Common myeloid progenitor, CD34-positive (primary cell): ENCODE measurements around the gene PTPRZ1.

ENCODE experiments used
- CTCF ChIA-PET: fragments of 350-600 bp; sonication (Branson Sonifier 250); formaldehyde crosslinking; loops from one replicate; lab custom pipeline; 2021; ENCODE audit warnings: antibody characterized with exemption; lab: Charles Lee
- POLR2A ChIA-PET: fragments of 350-600 bp; sonication (Branson Sonifier 250); formaldehyde crosslinking; loops from one replicate; lab custom pipeline; 2021; ENCODE audit warnings: antibody characterized with exemption; lab: Charles Lee
- DNase-seq, 3 donors: peaks; one replicate each; pipeline versions ENCODE4 v3.0.0 to v3.0.0-alpha.2; 2013
- H3K27ac ChIP-seq, 2 experiments: 1 replicate in 1 of 2; 2 replicates in 1 of 2; pipeline ENCODE4 v1.7.0; 2013; ENCODE audit warnings: inconsistent platforms in 2 of 2, low read length in 2 of 2, mild to moderate bottlenecking in 2 of 2, low read depth in 1 of 2, moderate library complexity in 1 of 2; ENCODE audit not compliant: severe bottlenecking in 2 of 2, insufficient read depth in 1 of 2, poor library complexity in 1 of 2
- H3K27me3 ChIP-seq, 5 experiments: replicated peaks in 2 of 5; 1 replicate in 3 of 5; 2 replicates in 2 of 5; pipeline versions ENCODE4 v1.6.1 to v1.7.0; 2013; ENCODE audit warnings: low read length in 4 of 5, mild to moderate bottlenecking in 2 of 5, moderate library complexity in 2 of 5, inconsistent platforms in 1 of 5; ENCODE audit not compliant: insufficient read depth in 5 of 5, control insufficient read depth in 4 of 5
- H3K36me3 ChIP-seq, 4 experiments: 1 replicate in 2 of 4; 2 replicates in 2 of 4; pipeline versions ENCODE4 v1.6.1 to v1.7.0; 2013; ENCODE audit warnings: low read length in 3 of 4, control low read depth in 1 of 4, mild to moderate bottlenecking in 1 of 4; ENCODE audit not compliant: control insufficient read depth in 4 of 4, insufficient read depth in 4 of 4
- H3K4me1 ChIP-seq, 4 experiments: 1 replicate in 3 of 4; 2 replicates in 1 of 4; pipeline versions ENCODE4 v1.6.1 to v1.7.1; 2013; ENCODE audit warnings: low read length in 3 of 4, mild to moderate bottlenecking in 3 of 4, control low read depth in 1 of 4, inconsistent platforms in 1 of 4, moderate library complexity in 1 of 4; ENCODE audit not compliant: control insufficient read depth in 4 of 4, insufficient read depth in 4 of 4; ENCODE audit errors: control extremely low read depth in 1 of 4
- H3K4me3 ChIP-seq, 7 experiments: 1 replicate in 4 of 7; 2 replicates in 3 of 7; pipeline versions ENCODE4 v1.5.1 to v1.7.0; 2013; ENCODE audit warnings: mild to moderate bottlenecking in 7 of 7, low read length in 6 of 7, moderate library complexity in 6 of 7, inconsistent platforms in 2 of 7, low read depth in 2 of 7, control low read depth in 1 of 7; ENCODE audit not compliant: insufficient read depth in 4 of 7, control insufficient read depth in 1 of 7; ENCODE audit errors: extremely low read depth in 1 of 7
- H3K9me3 ChIP-seq, 5 experiments: 1 replicate in 4 of 5; 2 replicates in 1 of 5; pipeline versions ENCODE4 v1.6.1 to v1.7.1; 2013; ENCODE audit warnings: low read length in 4 of 5, mild to moderate bottlenecking in 2 of 5, inconsistent platforms in 1 of 5, low read depth in 1 of 5, moderate library complexity in 1 of 5; ENCODE audit not compliant: control insufficient read depth in 4 of 5, insufficient read depth in 2 of 5; ENCODE audit errors: control extremely low read depth in 1 of 5
- WGBS: methylation state at CpG from one replicate; pipeline ENCODE4 v1.1.5; 2013; ENCODE audit not compliant: insufficient coverage; 5-methylcytosine and 5-hydroxymethylcytosine counted together

PTPRZ1 gene

DNA sequence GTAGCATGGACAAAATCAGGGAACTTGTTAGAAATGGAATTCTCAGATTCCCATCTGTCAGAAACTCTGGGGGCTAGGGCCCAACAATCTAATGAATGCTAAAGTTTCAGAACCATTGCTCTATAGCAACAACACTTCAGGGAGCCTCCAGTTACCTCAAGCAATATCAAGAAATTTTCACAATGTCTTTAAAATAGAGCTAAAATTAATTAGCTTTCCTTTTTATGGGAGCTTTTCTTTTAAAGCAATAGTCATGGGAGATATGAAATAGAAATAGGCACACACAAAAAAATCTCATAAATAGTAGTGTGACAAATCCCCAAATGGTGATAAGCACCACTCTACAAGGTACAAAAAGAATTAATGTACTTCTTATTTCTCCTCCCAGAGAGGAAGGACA is 190.2 kb downstream of the PTPRZ1 start:
- no peak overlapping the region for H3K27ac ChIP-seq
- H3K27me3 ChIP-seq, result no peaks in the 10 kb centered on the region
- no peak for DNase-seq
- no peak overlapping the region for H3K4me3 ChIP-seq
- no peaks in the 10 kb centered on the region for H3K9me3 ChIP-seq
- H3K36me3 ChIP-seq, result no peaks in the 10 kb centered on the region
- ChIA-PET CTCF (no interaction called here), POLR2A (no interaction called here)
- H3K4me1 ChIP-seq, result no peaks in the 10 kb centered on the region

DNA sequence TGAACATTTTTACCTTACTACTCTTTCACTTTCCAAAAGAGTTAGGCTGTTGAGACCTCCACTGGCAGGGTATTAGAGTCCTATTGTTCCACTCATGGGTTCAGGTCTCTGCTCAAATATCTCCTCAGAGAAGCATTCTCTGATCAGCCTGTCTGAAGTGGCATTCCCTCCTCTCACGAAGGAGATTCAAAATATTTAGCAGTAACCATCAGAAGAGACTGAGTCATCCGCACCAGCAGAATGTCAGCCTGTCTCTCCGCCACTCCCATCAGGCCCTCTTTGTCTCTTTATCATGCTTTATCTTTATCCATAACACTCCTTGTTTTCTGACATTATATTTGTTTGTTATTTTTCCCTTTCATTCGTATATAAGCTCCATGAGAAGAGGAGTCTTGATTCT is 192.0 kb downstream of the PTPRZ1 start:
- Histone ChIP-seq H3K9me3 (no peaks in the 10 kb centered on the region), H3K27ac (no peak overlapping the region), H3K27me3 (no peaks in the 10 kb centered on the region), H3K36me3 (no peaks in the 10 kb centered on the region), H3K4me3 (no peak overlapping the region), H3K4me1 (no peaks in the 10 kb centered on the region)
- 94% methylated on average over 2 of the region's 4 CpGs for WGBS
- DNase-seq, result no peak
- POLR2A ChIA-PET, result no interaction called here
- CTCF ChIA-PET, result interaction anchor here (0.6 kb wide), 1 partner anchor 46 kb away, joined by 3 read pairs; no protein-coding TSS in a partner anchor

DNA sequence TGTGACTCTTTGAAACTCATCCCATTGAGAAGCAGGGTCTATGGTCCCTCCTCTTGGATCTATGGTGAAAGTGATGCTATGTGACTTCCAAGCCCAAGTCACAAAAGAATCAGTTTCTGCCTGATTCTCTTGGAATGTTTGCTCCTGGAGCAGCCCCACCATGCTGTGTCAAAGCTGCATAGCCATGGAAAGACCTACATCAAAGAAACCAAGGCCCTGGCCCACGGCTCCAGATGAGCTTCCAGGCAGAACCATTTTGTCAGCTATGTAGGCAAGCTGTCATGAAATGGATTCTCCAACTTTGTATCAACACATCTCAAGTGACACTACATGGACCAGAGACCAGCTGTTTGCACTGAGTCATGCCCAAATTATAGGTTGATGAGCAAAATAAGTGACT is 194.1 kb downstream of the PTPRZ1 start:
- no peak for DNase-seq
- Histone ChIP-seq H3K9me3 (no peaks in the 10 kb centered on the region), H3K36me3 (no peaks in the 10 kb centered on the region), H3K27ac (no peak overlapping the region), H3K27me3 (no peaks in the 10 kb centered on the region), H3K4me3 (no peak overlapping the region), H3K4me1 (no peaks in the 10 kb centered on the region)
- ChIA-PET CTCF (no interaction called here), POLR2A (no interaction called here)
- WGBS, result 70% methylated on average over 1 of the region's 1 CpG

DNA sequence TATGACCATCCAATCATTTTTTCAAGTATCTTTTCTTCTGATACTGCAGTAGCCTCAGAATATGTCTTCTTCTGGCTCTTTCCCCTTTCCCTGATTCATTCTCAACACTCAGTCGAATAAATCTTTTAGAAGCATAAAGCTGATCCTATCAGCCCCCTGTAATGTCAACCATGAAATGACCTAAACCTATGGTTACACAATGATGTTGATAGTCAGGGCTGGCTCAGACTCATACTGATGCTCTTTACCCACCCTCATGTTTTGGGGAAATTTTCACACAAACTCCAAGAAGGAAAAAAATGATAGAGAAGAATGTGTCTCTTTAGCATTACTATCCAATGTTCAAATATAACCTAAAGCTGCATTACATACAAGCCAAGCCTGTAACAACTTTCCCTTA is 195.1 kb downstream of the PTPRZ1 start:
- CTCF ChIA-PET, result no interaction called here
- no peak for DNase-seq
- H3K36me3 ChIP-seq, result no peaks in the 10 kb centered on the region
- no CpG with 5 or more reads among the region's 1 CpG for WGBS
- H3K27ac ChIP-seq, result no peak overlapping the region
- no peak overlapping the region for H3K4me3 ChIP-seq
- no peaks in the 10 kb centered on the region for H3K9me3 ChIP-seq
- POLR2A ChIA-PET, result no interaction called here
- no peaks in the 10 kb centered on the region for H3K4me1 ChIP-seq
- H3K27me3 ChIP-seq, result no peaks in the 10 kb centered on the region

DNA sequence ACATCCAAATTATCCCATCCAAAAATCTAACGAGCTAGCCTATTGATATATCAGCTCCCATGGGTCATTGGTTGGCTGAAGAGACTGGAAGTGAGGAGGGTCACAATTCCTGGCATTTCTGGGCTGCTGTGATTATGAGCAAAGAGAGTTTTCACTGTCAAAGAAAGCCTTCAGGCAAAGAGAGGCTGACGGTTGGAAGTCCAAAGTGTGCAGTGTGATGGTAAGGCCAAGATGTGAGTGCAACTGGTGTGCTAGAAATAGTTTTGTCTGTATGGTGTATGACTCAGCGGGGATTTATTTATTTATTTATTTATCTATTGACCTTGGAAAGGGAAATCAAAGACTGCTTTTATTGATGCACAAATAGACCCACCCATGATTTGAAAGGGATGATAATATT is 196.0 kb downstream of the PTPRZ1 start:
- ChIA-PET POLR2A (no interaction called here), CTCF (no interaction called here)
- Histone ChIP-seq H3K4me1 (no peaks in the 10 kb centered on the region), H3K36me3 (no peaks in the 10 kb centered on the region), H3K27me3 (no peaks in the 10 kb centered on the region), H3K27ac (no peak overlapping the region), H3K4me3 (no peak overlapping the region), H3K9me3 (peaks cover 0 to under 1% (median 0%) of the 10 kb centered on the region in 5 experiments)
- DNase-seq, result no peak
- 100% methylated on average over 1 of the region's 3 CpGs for WGBS

DNA sequence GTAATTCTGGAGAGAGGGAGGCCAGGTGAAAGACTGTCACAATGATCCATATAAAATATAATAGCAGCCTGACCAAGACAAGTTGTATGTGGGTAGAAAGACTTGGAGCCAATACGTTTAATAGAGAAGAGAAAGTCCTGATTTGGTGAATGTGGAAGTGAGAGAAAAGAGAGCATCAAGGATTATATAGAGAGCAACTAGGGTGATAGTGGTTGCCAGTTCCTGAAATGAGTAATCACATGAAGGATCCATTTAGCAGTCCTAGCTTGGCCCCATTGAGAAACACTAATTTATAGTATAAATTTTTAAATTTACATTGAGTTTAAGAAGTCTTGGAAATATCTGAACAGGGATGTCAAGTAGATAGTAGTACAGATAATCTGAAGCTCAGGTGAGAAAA is 197.1 kb downstream of the PTPRZ1 start:
- peaks cover 0 to 3% (median 0%) of the 10 kb centered on the region in 4 experiments for H3K36me3 ChIP-seq
- 100% methylated on average over 1 of the region's 1 CpG for WGBS
- no peak overlapping the region for H3K4me3 ChIP-seq
- no peak overlapping the region for H3K27ac ChIP-seq
- no peaks in the 10 kb centered on the region for H3K27me3 ChIP-seq
- DNase-seq, result no peak
- peaks cover 0 to 3% (median 0%) of the 10 kb centered on the region in 5 experiments for H3K9me3 ChIP-seq
- POLR2A ChIA-PET, result no interaction called here
- CTCF ChIA-PET, result no interaction called here
- H3K4me1 ChIP-seq, result no peaks in the 10 kb centered on the region

DNA sequence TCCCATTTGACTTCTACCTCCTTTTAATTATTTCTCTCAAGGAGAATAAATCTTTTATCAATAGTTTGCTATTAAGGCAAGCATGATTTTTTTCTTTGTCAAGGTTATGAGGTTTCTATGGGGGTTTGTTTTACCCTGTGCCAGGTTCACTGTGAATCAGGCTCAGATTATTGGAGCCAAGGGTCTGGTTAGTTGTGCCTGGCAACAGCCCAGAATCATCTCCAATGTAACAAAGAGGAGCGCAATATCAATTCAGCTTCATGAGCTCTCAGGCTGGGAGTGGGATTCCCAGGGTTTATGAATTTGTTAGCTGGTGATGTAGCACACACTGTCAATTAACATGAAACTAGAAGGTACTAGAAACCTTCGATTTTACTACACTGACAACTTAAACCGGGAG is 197.9 kb downstream of the PTPRZ1 start:
- ChIA-PET POLR2A (no interaction called here), CTCF (no interaction called here)
- H3K27ac ChIP-seq, result no peak overlapping the region
- DNase-seq, result no peak
- H3K9me3 ChIP-seq, result peaks cover 0 to 3% (median 0%) of the 10 kb centered on the region in 5 experiments
- H3K4me1 ChIP-seq, result no peaks in the 10 kb centered on the region
- no peak overlapping the region for H3K4me3 ChIP-seq
- H3K27me3 ChIP-seq, result no peaks in the 10 kb centered on the region
- 100% methylated on average over 1 of the region's 3 CpGs for WGBS
- peaks cover 0 to 7% (median 0%) of the 10 kb centered on the region in 4 experiments for H3K36me3 ChIP-seq
